Adrenal gland (tissue), 12 donors: ENCODE measurements around the gene ING5. TPM values are rescaled to one million over a fixed set of nuclear protein-coding genes. Genes with fewer than 3 reads are reported as not detected.

ENCODE experiments used
- DNase-seq, 7 donors: peaks; one replicate each; pipeline ENCODE4 v3.0.0-alpha.2; 2019 to 2020
- H3K27ac ChIP-seq, 5 donors: fragments of 200-600 bp; sonication (generic) in 4 of 5; 1 replicate in 3 of 5; 2 replicates in 2 of 5; pipeline versions ENCODE4 v1.5.1 to v1.8.0; 2016 to 2020; ENCODE audit warnings: mild to moderate bottlenecking in 1 of 5
- H3K27me3 ChIP-seq: fragments of 200-600 bp; 2 replicates; pipeline ENCODE4 v1.8.0; 2021
- H3K36me3 ChIP-seq, 2 donors: fragments of 200-600 bp; replicated peaks in 1 of 2; 1 replicate in 1 of 2; 2 replicates in 1 of 2; pipeline versions ENCODE4 v1.5.1 to v1.8.0; 2018 to 2022
- H3K4me1 ChIP-seq, 2 donors: fragments of 200-600 bp; replicated peaks in 1 of 2; 1 replicate in 1 of 2; 2 replicates in 1 of 2; pipeline versions ENCODE4 v1.5.1 to v1.8.0; 2018 to 2021
- H3K4me3 ChIP-seq, 4 donors: fragments of 200-600 bp; sonication (generic) in 3 of 4; one replicate each; pipeline ENCODE4 v1.5.1; 2016 to 2018
- H3K9me3 ChIP-seq, 3 donors: fragments of 200-600 bp; sonication (generic) in 1 of 3; replicated peaks in 1 of 3; 1 replicate in 2 of 3; 2 replicates in 1 of 3; pipeline versions ENCODE4 v1.5.1 to v1.8.0; 2016 to 2021
- POLR2A ChIP-seq, 2 donors: fragments of 450-650 bp; IDR thresholded peaks; one replicate each; pipeline ENCODE4 v1.6.1; 2017; ENCODE audit warnings: antibody characterized with exemption in 2 of 2, mild to moderate bottlenecking in 2 of 2, moderate library complexity in 1 of 2
- WGBS, 4 donors: extraction: QIAGEN DNeasy Blood & Tissue Kit in 2 of 4; methylation state at CpG; one replicate each; pipeline versions ENCODE4 v1.1.5 to v1.1.7; 2013 to 2017; 5-methylcytosine and 5-hydroxymethylcytosine counted together
- intact Hi-C, 2 donors: fragments of 100-400 bp; cut with DNase I; formaldehyde crosslinking; loops; one replicate each; pipeline versions ENCODE4 v1.14.1 to v1.15.0; 2022 to 2023
- polyA plus RNA-seq, 3 donors: library from polyadenylated mRNA; stranded (reverse); fragments of 200-250 nt in 2 of 3; fragments of 350-450 nt in 1 of 3; fragmentation: Illumina TruSeq in 1 of 3; extraction: RNeasy Lipid Tissue Mini Kit (QIAGEN cat#74804) in 1 of 3; gene quantifications; one replicate each; pipeline ENCODE4 v1.2.3, GENCODE V29; 2013 to 2014
- total RNA-seq, 9 donors: library from RNA; depleted of rRNA in 4 of 9; stranded (reverse); fragments of >200 nt in 4 of 9; fragments of 120-200 nt in 1 of 9; fragmentation: NEBNext Ultra II Directional in 1 of 9; extraction: Animal tissue kit (Norgen Biotek cat#: 25700) in 1 of 9; gene quantifications; one replicate each; pipeline versions ENCODE4 v1.1.0 to v1.2.4, GENCODE V29; 2013 to 2023
- TF ChIP-seq, protein P1 (sequence below), 6 experiments: fragments of 450-650 bp in 4 of 6; fragments of 200-600 bp in 2 of 6; sonication (generic) in 1 of 6; IDR thresholded peaks; 1 replicate in 5 of 6; 2 replicates in 1 of 6; pipeline versions ENCODE4 v1.5.1 to v1.8.0; 2016 to 2021; ENCODE audit warnings: antibody characterized with exemption in 6 of 6, mild to moderate bottlenecking in 2 of 6, moderate library complexity in 1 of 6
- donor health status: healthy with polysubstance abuse.
- donor health status: Bipolar disorder and iron deficiency.
- donor health status: DM: yes; HTN: yes; CAD: no.
- donor health status: DM: no; HTN: no; CAD: no.
- donor health status: DM: no; HTN: no; CAD: no.
- donor health status: DM: yes; HTN: yes; CAD: no.

Gene ING5
- total and polyA plus RNA-seq, 12 donors: 13.3 to 83.1 (median 31.7) TPM

DNA sequence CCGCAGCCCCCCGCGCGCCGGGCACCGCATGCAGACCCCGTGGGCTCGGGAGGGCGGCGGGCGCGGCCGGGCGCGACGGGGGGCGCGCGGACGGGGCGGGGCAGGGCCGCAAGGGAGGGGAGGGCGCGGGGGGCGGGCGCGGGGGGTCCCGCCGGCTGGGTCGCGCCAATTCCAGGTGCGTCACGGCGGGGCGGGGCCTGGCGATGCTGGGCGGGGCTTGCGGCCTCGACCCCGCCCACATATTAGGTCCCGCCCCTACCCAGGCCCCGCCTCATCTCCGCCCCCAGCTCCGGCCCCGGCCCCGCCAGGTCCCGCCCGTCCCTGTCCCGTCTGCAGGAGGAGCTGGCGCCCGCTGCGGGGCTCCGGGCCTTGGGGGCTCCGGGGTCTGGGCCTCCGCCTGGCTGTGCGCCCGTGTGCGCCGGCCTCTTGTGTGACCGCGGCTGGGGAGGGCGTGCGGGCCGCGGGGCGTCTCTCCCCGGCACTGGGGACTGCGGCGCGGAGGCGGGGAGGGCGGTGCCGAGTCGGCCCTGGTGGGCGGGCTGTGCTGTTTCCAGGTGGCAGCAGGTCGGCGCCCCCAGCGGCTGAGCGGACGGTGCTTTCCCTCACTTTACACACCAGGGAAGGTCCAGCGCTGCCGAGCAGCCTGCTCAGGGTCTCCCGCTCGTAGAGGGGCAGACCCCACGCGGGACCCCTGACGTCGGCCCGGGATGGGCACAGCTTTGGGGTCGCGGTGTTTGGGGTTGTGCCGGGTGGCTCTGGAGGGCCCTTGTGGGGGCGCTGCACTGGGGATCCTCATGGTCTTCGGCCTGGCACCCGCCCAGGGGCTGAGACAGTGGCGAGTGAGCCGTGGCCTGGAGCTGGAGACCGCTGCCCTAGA is 554 bp downstream of the ING5 start:
- H3K36me3 ChIP-seq: peaks cover 0 to 20% of the 10 kb centered on the region in 2 donors
- TF ChIP-seq, protein P1, sequence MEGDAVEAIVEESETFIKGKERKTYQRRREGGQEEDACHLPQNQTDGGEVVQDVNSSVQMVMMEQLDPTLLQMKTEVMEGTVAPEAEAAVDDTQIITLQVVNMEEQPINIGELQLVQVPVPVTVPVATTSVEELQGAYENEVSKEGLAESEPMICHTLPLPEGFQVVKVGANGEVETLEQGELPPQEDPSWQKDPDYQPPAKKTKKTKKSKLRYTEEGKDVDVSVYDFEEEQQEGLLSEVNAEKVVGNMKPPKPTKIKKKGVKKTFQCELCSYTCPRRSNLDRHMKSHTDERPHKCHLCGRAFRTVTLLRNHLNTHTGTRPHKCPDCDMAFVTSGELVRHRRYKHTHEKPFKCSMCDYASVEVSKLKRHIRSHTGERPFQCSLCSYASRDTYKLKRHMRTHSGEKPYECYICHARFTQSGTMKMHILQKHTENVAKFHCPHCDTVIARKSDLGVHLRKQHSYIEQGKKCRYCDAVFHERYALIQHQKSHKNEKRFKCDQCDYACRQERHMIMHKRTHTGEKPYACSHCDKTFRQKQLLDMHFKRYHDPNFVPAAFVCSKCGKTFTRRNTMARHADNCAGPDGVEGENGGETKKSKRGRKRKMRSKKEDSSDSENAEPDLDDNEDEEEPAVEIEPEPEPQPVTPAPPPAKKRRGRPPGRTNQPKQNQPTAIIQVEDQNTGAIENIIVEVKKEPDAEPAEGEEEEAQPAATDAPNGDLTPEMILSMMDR (IDR thresholded peaks at IDR 0.05): peak in 5 of 6 experiments; percentile 22 to 51 (median 31)
- TF ChIP-seq POLR2A (IDR thresholded peaks at IDR 0.05): no peak
- peaks cover 0 to 13% of the 10 kb centered on the region in 2 donors for H3K4me1 ChIP-seq
- peak overlapping the region; percentile 22 to 93 (median 45) for H3K4me3 ChIP-seq
- DNase-seq: peak; percentile 79 to 90 (median 84)
- no peaks in the 10 kb centered on the region for H3K9me3 ChIP-seq
- WGBS, 4 donors: 0 to 7% (median 1%) methylated on average over 5 to 96 of the region's 98 CpGs
- H3K27ac ChIP-seq: peak overlapping the region in 4 of 5 donors; percentile 79 to 98 (median 85)
- intact Hi-C loops: no loop called here
- H3K27me3 ChIP-seq: no peaks in the 10 kb centered on the region

DNA sequence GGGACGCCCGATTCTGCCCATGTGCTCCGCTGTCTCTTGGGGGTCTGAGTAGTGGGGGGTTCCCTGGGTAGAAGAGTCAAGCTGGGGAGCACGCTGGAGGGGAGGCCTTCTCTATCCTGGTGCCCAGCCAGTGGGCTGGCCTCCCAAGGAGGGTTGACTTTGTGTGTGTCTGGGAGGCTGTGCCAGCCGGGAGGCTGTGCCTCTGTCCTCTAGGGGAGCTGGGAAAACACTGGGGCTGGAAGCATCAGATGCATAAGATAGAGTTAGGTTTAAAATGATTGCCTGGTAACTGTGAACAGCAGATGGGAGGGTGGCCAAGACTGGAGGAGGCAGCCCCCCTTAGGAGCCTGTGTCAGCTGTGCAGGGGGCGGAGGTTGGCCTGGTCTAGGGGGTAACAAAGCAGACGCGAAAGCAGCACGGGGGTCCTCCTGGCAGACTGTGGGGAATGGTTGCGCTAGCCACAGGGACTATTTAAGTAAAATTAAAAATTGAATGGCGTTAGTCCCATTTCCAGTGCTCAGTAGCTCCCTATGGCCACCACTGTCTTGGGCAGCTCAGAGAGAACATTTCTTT is 1.3 kb downstream of the ING5 start:
- intact Hi-C loops: no loop called here
- DNase-seq: peak in 2 of 7 donors; percentile 22 to 38

DNA sequence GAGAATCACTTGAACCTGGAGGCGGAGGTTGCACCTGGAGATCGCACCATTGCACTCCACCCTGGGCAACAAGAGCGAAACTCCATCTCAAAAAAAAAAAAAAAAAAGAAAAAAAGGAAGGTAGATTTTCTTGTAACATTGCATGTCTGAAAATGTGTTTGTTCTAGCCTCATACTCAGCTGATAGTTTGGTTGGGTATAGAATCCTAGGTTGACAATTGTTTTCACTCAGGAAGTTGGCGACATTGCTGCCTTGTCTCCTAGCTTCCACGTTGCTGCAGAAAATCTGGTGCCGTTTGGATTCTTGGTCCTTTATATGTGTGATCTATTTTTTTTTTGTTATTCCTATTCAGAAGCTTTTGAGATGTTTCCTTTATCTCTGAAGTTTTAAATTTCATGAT is 4.7 kb downstream of the ING5 start:
- intact Hi-C loops: no loop called here
- H3K27me3 ChIP-seq: no peaks in the 10 kb centered on the region
- 95 to 99% (median 98%) methylated on average over 6 of the region's 6 CpGs for WGBS, 4 donors
- H3K36me3 ChIP-seq: peaks cover 0 to 54% of the 10 kb centered on the region in 2 donors
- H3K4me1 ChIP-seq: peaks cover 0 to 9% of the 10 kb centered on the region in 2 donors
- H3K9me3 ChIP-seq: no peaks in the 10 kb centered on the region
- no peak for TF ChIP-seq POLR2A (IDR thresholded peaks at IDR 0.05)
- TF ChIP-seq, protein P1 (IDR thresholded peaks at IDR 0.05): no peak
- H3K27ac ChIP-seq: no peak overlapping the region
- H3K4me3 ChIP-seq: no peak overlapping the region
- DNase-seq: no peak

More for the DNA sequence above, 1.3 kb downstream of the ING5 start:
- H3K27ac ChIP-seq: peak overlapping the region in 1 of 5 donors; percentile 98
- no peaks in the 10 kb centered on the region for H3K9me3 ChIP-seq
- H3K36me3 ChIP-seq: peaks cover 0 to 26% of the 10 kb centered on the region in 2 donors
- no peaks in the 10 kb centered on the region for H3K27me3 ChIP-seq
- peak overlapping the region in 3 of 4 donors; percentile 22 to 93 (median 53) for H3K4me3 ChIP-seq
- 42 to 68% (median 46%) methylated on average over 8 to 11 of the region's 11 CpGs for WGBS, 4 donors
- H3K4me1 ChIP-seq: peaks cover 0 to 13% of the 10 kb centered on the region in 2 donors
- TF ChIP-seq, protein P1 (IDR thresholded peaks at IDR 0.05): no peak
- TF ChIP-seq POLR2A (IDR thresholded peaks at IDR 0.05): no peak

DNA sequence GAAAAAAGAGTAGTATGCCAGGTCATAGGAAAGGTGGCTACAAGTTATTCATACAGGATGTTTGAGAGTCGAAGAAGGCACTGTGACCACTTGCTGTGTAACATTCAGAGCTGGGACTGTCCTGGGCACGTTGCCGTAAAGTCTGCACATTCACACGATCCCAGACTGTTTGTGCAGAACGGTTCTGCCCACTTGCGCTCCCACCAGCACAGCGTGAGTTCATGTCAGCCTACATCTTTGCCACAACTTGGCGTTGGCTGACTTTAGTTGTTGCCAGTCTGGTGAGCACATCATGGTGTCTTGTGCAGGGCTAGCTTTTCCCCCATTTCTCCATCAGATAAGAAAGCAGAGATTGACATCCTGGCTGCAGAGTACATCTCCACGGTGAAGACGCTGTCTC is 7.0 kb downstream of the ING5 start:
- no peaks in the 10 kb centered on the region for H3K4me1 ChIP-seq
- TF ChIP-seq, protein P1 (IDR thresholded peaks at IDR 0.05): no peak
- no peak overlapping the region for H3K4me3 ChIP-seq
- DNase-seq: no peak
- WGBS, 4 donors: 88 to 92% (median 89%) methylated on average over 10 of the region's 10 CpGs
- no peaks in the 10 kb centered on the region for H3K27me3 ChIP-seq
- peaks cover 0 to 72% of the 10 kb centered on the region in 2 donors for H3K36me3 ChIP-seq
- no peak overlapping the region for H3K27ac ChIP-seq
- intact Hi-C loops: no loop called here
- no peaks in the 10 kb centered on the region for H3K9me3 ChIP-seq
